Ovary (tissue), 3 donors: ENCODE results near the gene STK10.

ENCODE experiments used
- CTCF ChIP-seq, 3 donors: fragments of 450-650 bp in 2 of 3; fragments of 200-600 bp in 1 of 3; IDR thresholded peaks; one replicate each; pipeline versions ENCODE4 v1.5.1 to v1.8.0; 2016 to 2022; ENCODE audit warnings: antibody characterized with exemption in 3 of 3, mild to moderate bottlenecking in 1 of 3
- EP300 ChIP-seq: sonication (generic); formaldehyde crosslinking; IDR thresholded peaks from one replicate; pipeline ENCODE4 v1.6.1; 2017; ENCODE audit warnings: antibody characterized with exemption
- POLR2A ChIP-seq: fragments of 450-650 bp; IDR thresholded peaks from one replicate; pipeline ENCODE4 v1.6.1; 2017; ENCODE audit warnings: antibody characterized with exemption, mild to moderate bottlenecking, moderate library complexity
- donor health status: DM: no; HTN: no; CAD: no.

- TF ChIP-seq CTCF (IDR thresholded peaks at IDR 0.05) (no peak), POLR2A (no peak), EP300 (no peak)
Observed at GRCh38 chr5:172110260-172110815, 77.7 kb downstream of the STK10 start.
